GM21367 (cell line): Measurements from ENCODE around the gene RAB6A.
"Not testable (repeated sequence)": the region's sequence is repeated elsewhere in the genome, so short reads cannot be mapped to it uniquely, and the experiment has no call there.

ENCODE experiments used
- ATAC-seq: cut with Tn5 transposase; IDR thresholded peaks from one replicate; pipeline ENCODE4 v1.9.1; 2021; ENCODE audit not compliant: unreplicated experiment

Gene RAB6A

DNA sequence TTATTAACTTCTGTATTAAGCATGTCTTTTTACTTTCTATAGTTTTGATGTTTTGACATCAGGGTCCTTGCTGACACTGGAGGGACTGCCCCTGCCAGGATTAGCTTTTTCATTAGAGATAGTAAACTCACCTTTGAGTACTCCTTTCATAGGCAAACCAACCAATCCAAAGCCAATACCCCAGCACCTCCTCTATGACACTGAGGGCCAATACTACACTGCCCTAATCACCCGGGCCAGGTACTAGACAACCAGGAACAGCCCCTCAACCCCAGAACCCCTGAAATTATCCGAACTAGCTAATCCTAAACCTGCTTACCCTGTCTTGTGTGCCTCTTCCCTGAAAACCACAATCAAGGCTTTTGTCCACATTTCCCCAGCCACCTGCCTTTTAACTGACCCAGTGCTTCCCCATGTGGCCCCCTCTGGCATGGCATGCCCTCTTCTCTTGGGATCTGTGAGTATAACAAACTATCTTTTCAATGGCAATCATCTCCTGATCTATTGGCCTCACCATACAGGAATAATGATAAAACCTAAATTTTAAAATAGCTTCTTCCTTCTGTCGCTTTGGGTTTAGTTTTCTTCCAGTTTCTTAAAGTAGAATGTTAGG is 31.2 kb downstream of the RAB6A start:
- ATAC-seq: no peak

DNA sequence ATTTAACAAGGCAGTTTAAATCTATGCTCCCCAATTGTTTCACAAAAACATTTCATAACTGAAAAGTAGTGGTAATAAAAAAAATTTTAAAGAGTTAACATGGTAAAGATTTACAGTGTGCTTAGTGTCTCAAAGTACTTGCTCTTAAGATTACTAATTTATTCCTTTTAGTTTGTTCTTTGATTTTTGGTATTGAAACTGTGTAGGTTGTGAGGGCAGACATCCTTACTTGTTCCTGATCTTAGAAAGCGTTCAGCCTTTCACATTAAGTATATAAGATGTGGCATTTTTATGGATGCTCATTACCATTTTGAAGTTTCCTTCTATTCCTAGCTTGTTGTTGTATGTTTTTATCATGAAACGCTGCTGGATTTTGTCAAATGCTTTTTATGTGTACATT is 32.9 kb downstream of the RAB6A start:
- ATAC-seq: no peak

GRCh38 chr11:73726825-73727224 is 34.0 kb downstream of the RAB6A start:
- ATAC-seq: no peak

DNA sequence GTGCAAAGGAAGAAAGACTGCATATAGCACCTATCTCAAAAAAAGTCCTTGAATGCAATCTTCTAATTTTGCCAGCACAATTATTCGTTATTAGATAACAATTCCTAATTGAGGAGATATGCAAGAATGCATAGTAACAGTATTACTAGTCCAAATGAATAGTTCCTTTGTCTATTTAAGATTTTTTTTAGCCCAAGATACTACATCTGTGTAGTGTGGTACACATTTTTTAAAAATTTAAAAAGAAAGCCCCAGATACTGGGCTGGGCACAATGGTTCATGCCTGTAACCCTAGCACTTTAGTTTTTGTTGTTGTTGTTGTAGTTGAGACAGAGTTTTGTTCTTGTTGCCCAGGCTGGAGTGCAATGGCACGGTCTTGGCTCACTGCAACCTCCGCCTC is 43.7 kb downstream of the RAB6A start:
- no peak for ATAC-seq

DNA sequence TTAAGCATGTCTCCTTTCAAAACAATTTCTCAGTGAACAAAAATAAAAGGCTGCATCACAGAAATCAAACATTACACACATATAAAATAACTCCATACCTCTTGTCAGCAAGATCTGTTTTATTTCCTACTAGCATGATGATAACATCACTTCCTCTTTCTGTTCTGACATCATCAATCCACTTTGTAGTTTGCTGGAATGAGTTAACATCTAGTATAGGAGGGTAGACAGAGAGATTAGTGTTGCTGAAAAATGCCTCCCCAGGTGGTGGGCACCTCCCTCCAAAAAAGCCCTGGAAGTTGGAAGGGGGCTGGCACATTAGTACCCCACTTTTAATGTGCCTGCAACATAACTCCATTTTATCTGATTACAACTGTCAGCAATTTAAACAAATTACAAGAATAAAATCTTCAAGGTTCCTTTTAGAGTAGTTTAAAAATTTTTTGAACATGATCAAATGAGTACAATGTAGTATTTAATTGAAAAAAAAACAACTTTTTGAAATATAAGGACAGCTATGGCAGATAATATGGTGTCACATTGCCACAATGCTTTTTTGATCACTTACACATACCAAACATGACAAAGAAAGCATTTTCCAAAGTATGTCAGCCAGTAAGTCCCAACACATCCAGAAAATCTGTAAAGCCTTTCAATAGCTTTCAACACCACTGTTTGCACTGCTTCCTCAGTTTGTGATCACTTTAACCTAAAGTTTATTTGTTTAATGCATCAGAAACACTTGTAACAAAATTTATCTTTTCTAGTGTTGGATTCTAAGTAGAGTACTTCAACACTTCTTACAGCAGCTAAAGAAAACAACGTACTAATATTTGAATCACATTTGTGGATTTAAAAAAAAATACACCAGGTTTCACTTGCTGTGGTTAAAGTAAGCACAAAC is 44.5 kb downstream of the RAB6A start:
- ATAC-seq: no peak

DNA sequence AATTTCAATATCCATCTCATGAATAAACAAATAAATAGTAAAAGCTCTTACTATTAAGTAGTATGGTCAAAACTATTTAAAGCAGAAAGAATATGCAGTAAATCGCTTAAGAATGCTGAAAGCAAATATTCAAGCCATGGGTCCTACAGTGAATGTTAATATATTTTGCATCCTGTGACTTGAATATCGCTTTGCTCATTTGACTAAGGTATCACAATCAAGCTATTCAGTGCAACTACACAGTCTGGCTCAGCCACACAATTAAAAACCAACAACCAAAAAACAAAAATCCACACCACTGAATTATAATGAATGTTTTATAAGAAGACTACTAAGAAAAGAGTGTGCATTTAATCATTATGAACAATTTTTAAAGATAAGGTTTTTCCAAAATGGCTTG is 45.3 kb downstream of the RAB6A start:
- ATAC-seq: no peak

GRCh38 chr11:73710964-73711363 is 49.9 kb downstream of the RAB6A start:
- ATAC-seq: no peak

DNA sequence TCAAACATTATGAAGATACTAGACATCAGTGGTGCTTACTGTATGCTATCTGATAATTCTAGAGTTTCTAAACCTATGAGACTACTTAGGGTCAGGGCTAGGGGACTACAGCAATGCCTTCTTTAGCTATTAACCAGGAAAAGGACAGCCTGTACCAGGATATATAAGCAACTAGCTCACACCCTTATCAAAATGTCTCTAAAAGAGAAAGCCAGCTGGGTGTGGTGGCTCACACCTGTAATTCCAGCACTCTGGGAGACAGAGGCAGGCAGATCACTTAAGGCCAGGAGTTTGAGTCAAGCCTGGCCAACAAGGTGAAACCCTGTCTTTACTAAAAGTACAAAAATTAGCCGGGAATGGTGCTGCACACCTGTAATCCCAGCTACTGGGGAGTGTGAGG is 55.8 kb downstream of the RAB6A start:
- no peak for ATAC-seq

GRCh38 chr11:73693899-73694525 is 66.9 kb downstream of the RAB6A start:
- no peak for ATAC-seq

GRCh38 chr11:73680687-73681086 is 80.2 kb downstream of the RAB6A start:
- ATAC-seq: no peak

- not testable (repeated sequence) for ATAC-seq
Measured at GRCh38 chr11:73676552-73676951, 84.3 kb downstream of the RAB6A start.

- ATAC-seq: no peak
Measured at GRCh38 chr11:73671701-73672100, 89.2 kb downstream of the RAB6A start.

DNA sequence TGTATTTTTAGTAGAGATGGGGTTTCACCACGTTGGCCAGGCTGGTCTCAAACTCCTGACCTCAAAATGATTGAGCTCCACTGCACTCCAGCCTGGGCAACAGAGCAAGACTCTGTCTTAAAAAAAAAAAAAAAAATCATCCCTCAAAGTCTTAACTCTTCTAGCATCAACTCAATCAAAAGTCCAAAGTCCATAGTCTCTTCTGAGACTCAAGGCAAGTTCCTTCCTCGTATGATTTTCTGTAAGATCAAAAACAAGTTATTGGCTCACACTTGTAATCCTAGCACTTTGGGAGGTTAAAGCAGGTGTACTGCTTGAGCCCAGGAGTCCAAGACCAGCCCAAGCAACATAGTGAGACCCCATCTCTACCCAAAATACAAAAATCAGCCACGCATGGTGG is 90.1 kb downstream of the RAB6A start:
- no peak for ATAC-seq

DNA sequence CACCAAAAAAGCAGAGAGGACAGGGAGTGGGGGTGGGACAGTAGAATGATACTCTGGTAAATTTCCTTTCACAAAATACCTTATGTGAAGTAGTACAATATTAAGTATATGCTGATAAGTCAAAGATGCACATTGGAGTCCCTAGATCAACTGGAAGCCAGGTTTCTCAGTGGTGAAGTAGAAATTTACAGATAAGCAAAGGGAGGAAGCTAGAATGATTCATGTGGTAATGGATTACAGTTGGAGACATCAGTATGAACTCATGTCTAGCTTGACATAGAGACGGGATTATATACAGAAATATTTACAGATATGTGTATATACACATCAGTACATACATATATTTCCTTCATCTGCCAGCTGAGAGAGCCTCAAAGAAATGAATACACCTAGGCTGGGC is 93.0 kb downstream of the RAB6A start:
- ATAC-seq: no peak

- ATAC-seq: no peak
Measured at GRCh38 chr11:73664877-73665276, 96.0 kb downstream of the RAB6A start.

DNA sequence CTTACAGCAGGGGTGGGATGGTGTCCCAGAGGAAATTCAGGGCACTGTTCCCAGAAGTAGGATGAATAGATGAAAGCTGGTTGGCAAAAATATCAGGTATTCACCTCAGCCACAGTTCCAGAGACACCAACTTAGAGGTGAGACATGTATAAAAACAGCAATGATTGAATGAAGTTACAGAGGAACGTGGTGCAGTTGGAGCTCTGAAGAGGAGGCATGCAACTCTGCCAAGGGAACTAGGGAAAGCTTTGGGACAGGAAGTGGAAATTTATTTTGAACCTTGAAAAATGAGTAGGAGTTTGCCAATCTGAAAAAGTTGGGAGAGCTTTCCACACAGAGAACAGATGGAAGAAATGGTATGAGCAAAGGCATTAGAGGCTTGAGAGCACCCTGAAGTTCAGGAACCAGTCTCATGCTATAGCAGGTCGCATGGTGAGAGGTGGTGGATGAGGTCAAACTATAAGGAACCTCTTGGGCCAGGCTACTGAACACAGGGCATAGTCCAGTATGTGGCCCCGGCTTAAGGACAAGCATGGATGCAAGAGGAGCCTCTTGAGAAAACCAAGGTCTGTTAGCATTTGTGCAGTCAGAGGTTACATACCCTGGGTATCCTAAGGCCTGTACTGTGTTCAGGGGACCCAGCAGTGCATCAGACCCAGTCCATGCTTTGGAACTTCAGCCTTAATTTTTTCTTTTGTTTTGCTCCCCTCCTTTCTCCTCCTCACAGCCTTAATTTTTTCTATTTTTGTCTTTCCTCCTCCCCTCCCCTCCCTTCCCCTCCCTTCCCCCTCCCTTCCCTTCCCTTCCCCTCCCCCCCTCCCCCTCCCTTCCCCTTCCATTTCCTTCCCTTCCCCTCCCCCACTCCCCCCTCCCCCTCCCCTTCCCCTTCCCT is 97.0 kb downstream of the RAB6A start:
- ATAC-seq: no peak

DNA sequence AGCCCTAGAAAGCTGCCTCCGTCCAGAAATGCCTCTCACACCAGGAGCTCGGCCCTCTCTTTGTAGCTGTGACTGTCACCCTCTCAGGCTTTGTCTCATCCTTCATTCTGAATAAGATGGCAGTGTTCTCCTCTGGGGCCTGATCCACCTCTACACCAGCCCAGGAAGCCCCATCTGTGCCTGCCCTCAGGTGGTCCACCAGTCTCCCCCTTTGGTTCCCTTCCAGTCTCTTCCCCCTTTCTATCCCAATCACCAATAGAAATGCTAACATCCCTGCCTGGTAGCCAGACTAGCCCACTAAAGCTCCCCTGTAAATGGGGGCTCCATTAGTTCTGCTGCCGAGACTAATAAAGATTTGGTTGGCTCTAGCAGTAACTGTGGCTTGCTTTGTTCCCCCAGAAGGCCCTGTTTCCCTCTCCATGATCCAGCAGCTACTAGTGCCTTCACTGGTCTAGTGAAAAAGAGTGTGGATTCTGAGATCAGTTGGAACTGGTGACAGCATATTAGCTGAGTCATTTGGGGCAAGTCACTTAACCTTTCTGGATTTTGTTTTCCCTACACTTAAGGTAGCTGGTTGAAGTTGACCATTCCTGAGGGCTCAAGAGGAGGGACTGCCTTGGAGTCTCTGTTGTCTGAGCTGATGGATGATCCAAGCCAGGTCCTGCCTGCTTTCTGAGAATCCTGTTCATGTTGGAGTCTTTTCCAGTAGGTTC is 98.3 kb downstream of the RAB6A start:
- ATAC-seq: no peak

- no peak for ATAC-seq
Measured at GRCh38 chr11:73661035-73661628, 99.7 kb downstream of the RAB6A start.

DNA sequence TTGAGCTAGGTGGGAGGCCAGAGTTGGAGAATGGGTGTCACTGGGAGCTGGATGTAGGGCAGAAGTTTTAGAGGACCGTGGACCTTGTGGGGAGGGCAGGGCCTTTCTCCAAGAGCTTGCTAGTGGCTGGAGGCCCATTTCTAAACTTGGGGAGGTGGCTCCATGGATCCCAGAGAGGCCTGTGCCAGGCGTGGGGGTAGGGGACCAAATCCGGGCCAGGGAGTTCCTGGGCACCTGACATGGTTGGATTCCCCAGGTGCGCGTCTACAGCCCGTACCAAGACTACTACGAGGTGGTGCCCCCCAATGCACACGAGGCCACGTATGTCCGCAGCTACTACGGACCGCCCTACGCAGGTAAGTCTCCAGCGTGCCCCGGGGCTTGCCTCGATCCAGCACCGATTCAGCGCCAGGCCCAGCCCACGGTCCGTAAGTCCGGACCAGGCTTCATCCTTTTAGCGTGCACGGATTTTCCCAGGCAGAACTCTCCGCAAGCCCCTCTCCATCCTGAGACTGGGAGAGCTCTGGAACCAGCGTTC is 100.3 kb downstream of the RAB6A start:
- no peak for ATAC-seq

- ATAC-seq: no peak
Measured at GRCh38 chr11:73659961-73660360, 100.9 kb downstream of the RAB6A start.
